Aorta (tissue), 5 donors: ENCODE data around the gene ELOB. TPM values are rescaled to one million over a fixed set of nuclear protein-coding genes. Genes with fewer than 3 reads are reported as not detected.
A peak's percentile ranks its signal among the peaks of the same experiment; 100 is the strongest.

Experiments
- ATAC-seq: fragments of 200-7000 bp; cut with Tn5 transposase; one replicate; pipeline ENCODE4 v1.9.1; 2022; ENCODE audit warnings: moderate library complexity; ENCODE audit not compliant: low FRiP score
- DNase-seq, 2 donors: peaks; one replicate each; pipeline ENCODE4 v3.0.0-alpha.2; 2020
- H3K27ac ChIP-seq, 2 donors: one replicate each; pipeline ENCODE4 v1.5.1; 2013; ENCODE audit warnings: low read length in 2 of 2, mild to moderate bottlenecking in 2 of 2, moderate library complexity in 2 of 2, control low read depth in 1 of 2, inconsistent platforms in 1 of 2, low read depth in 1 of 2
- H3K27me3 ChIP-seq, 2 donors: one replicate each; pipeline ENCODE4 v1.6.1; 2013; ENCODE audit warnings: control low read depth in 1 of 2, low read length in 1 of 2, mild to moderate bottlenecking in 1 of 2, moderate library complexity in 1 of 2; ENCODE audit not compliant: insufficient read depth in 2 of 2, control insufficient read depth in 1 of 2
- H3K36me3 ChIP-seq, 2 donors: one replicate each; pipeline ENCODE4 v1.6.1; 2013; ENCODE audit warnings: control low read depth in 1 of 2, low read length in 1 of 2, mild to moderate bottlenecking in 1 of 2; ENCODE audit not compliant: insufficient read depth in 2 of 2, control insufficient read depth in 1 of 2
- H3K4me1 ChIP-seq, 2 donors: one replicate each; pipeline ENCODE4 v1.6.1; 2013; ENCODE audit warnings: low read length in 2 of 2, control low read depth in 1 of 2, mild to moderate bottlenecking in 1 of 2, moderate library complexity in 1 of 2; ENCODE audit not compliant: insufficient read depth in 2 of 2, control insufficient read depth in 1 of 2
- H3K4me3 ChIP-seq, 2 donors: one replicate each; pipeline ENCODE4 v1.5.1; 2013; ENCODE audit warnings: low read length in 2 of 2, control low read depth in 1 of 2, mild to moderate bottlenecking in 1 of 2
- H3K9me3 ChIP-seq: one replicate; pipeline ENCODE4 v1.6.1; 2013; ENCODE audit warnings: mild to moderate bottlenecking, low read length; ENCODE audit not compliant: control insufficient read depth
- WGBS, 2 donors: extraction: QIAGEN DNeasy Blood & Tissue Kit; methylation state at CpG; one replicate each; pipeline ENCODE4 v1.1.7; 2013; 5-methylcytosine and 5-hydroxymethylcytosine counted together
- intact Hi-C, 2 donors: fragments of 100-400 bp; cut with DNase I; formaldehyde crosslinking; loops; one replicate each; pipeline versions ENCODE4 v1.14.2 to v1.15.0; 2022
- polyA plus RNA-seq, 2 donors: library from polyadenylated mRNA; stranded (reverse); fragments of 200-250 nt; gene quantifications; one replicate each; pipeline ENCODE4 v1.2.3, GENCODE V29; 2013
- total RNA-seq, 2 donors: library from RNA; stranded (reverse); fragmentation: NEBNext Ultra II Directional; extraction: Animal tissue kit (Norgen Biotek cat#: 25700); gene quantifications; one replicate each; pipeline ENCODE4 v1.2.1, GENCODE V29; 2021
- donor health status: healthy with polysubstance abuse.
- donor health status: Bipolar disorder and iron deficiency.
- donor health status: DM: no; HTN: no; CAD: no.
- donor health status: DM: no; HTN: no; CAD: no.
- donor health status: DM: yes; HTN: yes; CAD: no.

ELOB gene
- total and polyA plus RNA-seq, 4 donors = 146 to 843 (median 271) TPM

DNA sequence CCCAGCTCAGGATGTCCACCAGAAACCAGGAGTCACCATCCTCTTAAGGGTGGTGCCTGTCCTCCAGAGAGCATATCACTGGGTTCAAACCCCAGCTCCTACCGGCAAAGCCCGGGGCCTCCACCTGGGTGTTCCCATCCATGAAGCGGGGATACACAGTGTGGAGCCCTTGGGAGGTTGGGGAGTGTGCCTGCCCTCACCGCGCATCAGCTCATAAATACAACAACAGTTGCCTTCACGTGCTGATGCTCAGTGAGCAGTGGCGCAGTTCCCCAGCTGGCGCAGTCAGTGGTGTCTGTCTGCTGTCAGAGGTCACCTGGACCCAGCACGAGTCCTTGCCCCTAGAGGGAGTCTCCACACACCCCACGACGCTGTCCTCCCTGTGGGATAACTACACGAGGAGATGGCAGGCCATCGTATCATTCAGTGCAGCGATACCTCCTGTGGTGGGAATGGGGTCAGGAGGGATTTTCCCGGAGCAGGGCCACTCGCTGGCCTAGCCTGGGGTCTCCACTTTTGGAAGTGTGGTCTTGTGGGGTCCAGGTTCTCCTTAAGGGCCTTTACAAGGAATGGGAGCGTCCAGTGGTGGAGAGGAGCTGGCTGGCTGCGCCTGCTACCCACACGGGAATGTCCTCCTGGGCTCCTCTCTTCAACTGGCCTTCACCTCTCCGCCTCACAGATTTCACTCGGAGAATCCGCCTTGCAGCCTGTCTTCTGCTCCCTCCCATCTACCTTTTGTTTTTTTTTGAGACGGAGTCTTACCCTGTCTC, 2.3 kb upstream of the ELOB start:
- Histone ChIP-seq H3K4me1 (no peaks in the 10 kb centered on the region), H3K4me3 (no peak overlapping the region), H3K27ac (no peak overlapping the region), H3K9me3 (no peaks in the 10 kb centered on the region), H3K36me3 (no peaks in the 10 kb centered on the region), H3K27me3 (no peaks in the 10 kb centered on the region)
- intact Hi-C loops = no loop called here
- peak in 1 of 2 donors; percentile 71 for DNase-seq
- 89 to 91% methylated on average over 23 of the region's 23 CpGs for WGBS, 2 donors
- ATAC-seq = no peak

DNA sequence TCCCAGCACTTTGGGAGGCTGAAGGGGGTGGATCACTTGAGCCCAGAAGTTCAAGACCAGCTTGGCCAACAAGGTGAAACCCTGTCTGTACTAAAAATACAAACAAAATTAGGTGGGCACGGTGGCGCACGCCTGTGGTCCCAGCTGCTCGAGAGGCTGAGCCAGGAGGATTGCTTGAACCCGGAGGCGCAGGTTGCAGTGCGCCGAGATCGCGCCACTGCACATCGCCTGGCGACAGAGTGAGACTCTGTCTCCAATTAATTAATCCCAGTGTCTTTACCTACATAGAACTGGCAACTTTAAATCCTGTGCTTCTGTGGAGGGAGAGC, 1.5 kb upstream of the ELOB start:
- Histone ChIP-seq H3K9me3 (no peaks in the 10 kb centered on the region), H3K36me3 (no peaks in the 10 kb centered on the region), H3K4me1 (no peaks in the 10 kb centered on the region), H3K4me3 (peak overlapping the region in 1 of 2 donors; percentile 87), H3K27me3 (no peaks in the 10 kb centered on the region), H3K27ac (no peak overlapping the region)
- no peak for ATAC-seq
- peak in 1 of 2 donors; percentile 64 for DNase-seq
- intact Hi-C loops = no loop called here
- WGBS, 2 donors = 95 to 96% methylated on average over 12 of the region's 12 CpGs

DNA sequence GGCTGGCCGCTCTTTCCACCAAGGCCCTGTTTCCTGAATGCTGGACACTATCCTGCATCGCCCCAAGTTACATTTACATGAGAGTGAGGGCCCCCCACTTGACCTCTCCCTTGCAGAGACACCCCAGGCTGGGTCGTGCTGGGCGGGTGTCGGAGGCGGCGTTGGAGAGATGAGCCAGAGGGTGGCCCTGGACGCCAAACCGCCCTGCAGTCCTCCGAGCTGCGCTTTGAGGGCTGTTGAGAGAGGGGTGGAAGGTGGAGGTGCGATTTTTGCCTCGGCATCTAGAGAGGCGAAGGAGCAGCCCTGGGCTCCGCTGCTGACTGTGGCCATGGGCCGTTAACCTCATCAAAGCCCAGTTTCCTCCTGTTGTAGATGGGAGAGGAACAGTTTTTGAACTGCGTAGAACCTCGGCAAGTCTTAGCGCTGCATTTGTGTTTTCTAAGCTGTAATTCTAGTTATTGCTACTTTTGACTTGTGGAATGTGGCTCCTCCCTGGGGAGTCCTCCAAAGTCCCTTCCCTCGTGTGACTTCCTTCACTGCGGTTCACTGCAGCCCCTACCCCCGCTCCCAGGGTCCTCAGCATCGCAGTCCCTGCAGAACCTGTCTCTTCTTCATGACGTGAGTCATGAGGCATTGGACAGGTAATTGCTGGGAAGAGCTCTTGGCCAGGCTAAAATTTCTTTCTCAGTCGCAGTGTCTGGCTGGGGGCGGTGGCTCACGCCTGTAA, 986 bp upstream of the ELOB start:
- ATAC-seq (peak; percentile 48), DNase-seq (peak in 1 of 2 donors; percentile 80)
- Histone ChIP-seq H3K4me1 (no peaks in the 10 kb centered on the region), H3K4me3 (peak overlapping the region; percentile 50 to 87), H3K36me3 (no peaks in the 10 kb centered on the region), H3K27ac (peak overlapping the region; percentile 79 to 88), H3K27me3 (no peaks in the 10 kb centered on the region), H3K9me3 (no peaks in the 10 kb centered on the region)
- 8% methylated on average over 25 to 27 of the region's 27 CpGs for WGBS, 2 donors
- intact Hi-C loops = loop anchor here in 1 of 2 donors (1.0 to 2.0 kb wide), 2 partner anchors 26 to 55 kb away; partner anchors contain the start of gene SRRM2

DNA sequence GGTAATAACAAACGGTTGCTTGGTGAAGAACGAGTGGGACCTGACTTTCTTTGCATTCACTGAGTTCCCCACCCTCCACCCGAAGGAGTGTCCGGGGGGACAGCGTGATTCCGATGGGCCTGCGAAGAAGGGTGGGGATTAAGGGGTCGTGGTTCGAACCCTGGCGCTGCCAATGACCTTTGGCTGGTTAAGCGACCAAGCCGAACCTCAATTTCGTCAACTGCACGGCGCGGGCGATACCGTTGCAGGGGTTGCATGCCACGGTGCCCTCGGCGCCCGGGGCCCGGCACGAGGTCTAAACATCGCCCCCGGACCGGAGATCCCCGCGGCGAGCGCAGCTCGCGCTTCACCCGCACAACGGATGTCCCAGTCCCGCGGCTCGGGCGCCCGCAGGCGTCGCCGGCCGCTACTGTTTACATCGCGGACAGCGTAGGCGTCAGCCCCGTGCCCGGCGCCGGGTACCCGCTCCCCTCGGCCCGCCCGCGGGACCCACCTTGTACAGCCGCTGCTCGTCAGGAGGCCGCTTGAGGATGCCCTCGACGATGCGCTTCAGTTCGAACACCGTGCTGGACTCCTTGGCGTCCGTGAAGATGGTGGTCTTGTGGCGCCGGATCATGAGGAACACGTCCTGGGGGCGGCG, 460 bp downstream of the ELOB start:
- 0 to 1% methylated on average over 65 to 72 of the region's 72 CpGs for WGBS, 2 donors
- Histone ChIP-seq H3K36me3 (peaks cover 0 to under 1% of the 10 kb centered on the region in 2 donors), H3K27me3 (no peaks in the 10 kb centered on the region), H3K9me3 (no peaks in the 10 kb centered on the region), H3K4me1 (no peaks in the 10 kb centered on the region), H3K27ac (peak overlapping the region in 1 of 2 donors; percentile 39), H3K4me3 (peak overlapping the region; percentile 67 to 70)
- intact Hi-C loops = loop anchor here in 1 of 2 donors (1.0 to 2.0 kb wide), 2 partner anchors 24 to 54 kb away; partner anchors contain the start of gene SRRM2
- peak; percentile 2 for ATAC-seq
- peak; percentile 58 to 84 for DNase-seq

DNA sequence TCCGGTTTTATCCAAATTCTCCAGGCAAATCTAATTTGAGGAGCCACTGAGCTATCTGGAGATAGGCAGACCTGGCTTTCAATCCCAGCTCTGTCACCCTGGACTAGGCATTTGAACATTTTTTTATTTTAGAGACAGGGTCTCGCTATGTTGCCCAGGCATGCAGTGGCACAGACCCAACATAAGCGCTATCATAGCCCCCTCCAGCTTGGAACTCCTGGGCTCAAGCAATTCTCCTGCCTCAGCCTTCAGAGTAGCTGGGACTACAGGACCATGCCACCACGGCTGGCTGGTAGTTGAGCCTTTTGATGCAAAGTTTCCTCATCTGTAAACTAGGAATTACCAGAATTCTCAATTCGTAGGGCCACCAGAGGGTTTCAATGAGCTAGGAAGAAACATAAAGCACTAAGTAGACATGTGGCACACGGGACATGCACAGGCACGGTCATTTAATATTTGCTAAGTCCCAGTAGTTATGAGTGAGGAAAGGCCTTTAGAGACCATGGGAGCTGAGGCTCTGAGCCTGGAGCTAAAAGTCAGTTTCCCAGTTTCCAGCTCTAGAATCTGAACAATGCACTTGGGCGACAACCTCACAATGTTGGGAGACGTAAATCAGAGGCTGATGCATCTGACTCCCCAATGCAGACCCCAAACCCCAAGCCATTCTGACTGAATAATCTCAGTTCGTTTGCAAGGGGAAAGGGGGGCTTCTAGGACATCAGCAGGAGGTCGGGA, 1.1 kb downstream of the ELOB start:
- H3K27ac ChIP-seq = no peak overlapping the region
- no peaks in the 10 kb centered on the region for H3K9me3 ChIP-seq
- H3K27me3 ChIP-seq = no peaks in the 10 kb centered on the region
- peak overlapping the region; percentile 67 to 70 for H3K4me3 ChIP-seq
- 30 to 32% methylated on average over 11 of the region's 11 CpGs for WGBS, 2 donors
- intact Hi-C loops = loop anchor here in 1 of 2 donors (2.0 kb wide), 1 partner anchor 53 kb away; no protein-coding TSS in a partner anchor
- peaks cover 0 to 1% of the 10 kb centered on the region in 2 donors for H3K36me3 ChIP-seq
- H3K4me1 ChIP-seq = no peaks in the 10 kb centered on the region
- ATAC-seq (no peak), DNase-seq (peak; percentile 19 to 21)

DNA sequence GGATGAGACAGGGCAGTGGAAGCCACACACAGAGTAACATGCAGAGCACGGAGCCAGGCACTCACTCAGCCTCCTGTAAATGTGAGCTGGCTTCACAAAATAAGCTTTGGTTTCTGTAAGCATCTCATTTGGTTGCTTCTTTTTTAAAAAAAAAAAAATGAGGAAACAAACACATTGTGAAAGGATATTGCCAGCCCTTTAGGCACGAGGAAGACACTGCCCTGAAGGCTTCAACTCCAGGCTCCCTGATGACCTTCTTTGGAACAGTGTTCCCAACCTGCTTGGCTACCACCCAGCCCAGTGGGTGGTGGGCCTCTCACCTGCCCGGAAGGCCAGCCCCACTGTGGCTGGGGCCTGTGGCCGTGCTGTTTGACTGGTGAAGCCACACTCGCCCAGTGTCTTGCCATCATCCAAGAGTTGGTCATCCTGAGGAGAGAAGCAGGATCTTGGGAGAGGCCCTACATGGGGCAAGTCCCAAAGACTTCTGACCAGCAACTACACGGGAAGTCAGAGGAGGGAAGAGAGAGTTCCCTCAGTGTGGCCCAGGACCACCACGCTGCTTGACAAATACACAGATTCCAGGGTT, 1.9 kb downstream of the ELOB start:
- no peak overlapping the region for H3K4me3 ChIP-seq
- no peaks in the 10 kb centered on the region for H3K9me3 ChIP-seq
- ATAC-seq = no peak
- H3K4me1 ChIP-seq = no peaks in the 10 kb centered on the region
- WGBS, 2 donors = 75 to 76% methylated on average over 7 of the region's 7 CpGs
- peak; percentile 26 to 30 for DNase-seq
- H3K27me3 ChIP-seq = no peaks in the 10 kb centered on the region
- H3K27ac ChIP-seq = no peak overlapping the region
- intact Hi-C loops = no loop called here
- H3K36me3 ChIP-seq = peaks cover 0 to 5% of the 10 kb centered on the region in 2 donors

DNA sequence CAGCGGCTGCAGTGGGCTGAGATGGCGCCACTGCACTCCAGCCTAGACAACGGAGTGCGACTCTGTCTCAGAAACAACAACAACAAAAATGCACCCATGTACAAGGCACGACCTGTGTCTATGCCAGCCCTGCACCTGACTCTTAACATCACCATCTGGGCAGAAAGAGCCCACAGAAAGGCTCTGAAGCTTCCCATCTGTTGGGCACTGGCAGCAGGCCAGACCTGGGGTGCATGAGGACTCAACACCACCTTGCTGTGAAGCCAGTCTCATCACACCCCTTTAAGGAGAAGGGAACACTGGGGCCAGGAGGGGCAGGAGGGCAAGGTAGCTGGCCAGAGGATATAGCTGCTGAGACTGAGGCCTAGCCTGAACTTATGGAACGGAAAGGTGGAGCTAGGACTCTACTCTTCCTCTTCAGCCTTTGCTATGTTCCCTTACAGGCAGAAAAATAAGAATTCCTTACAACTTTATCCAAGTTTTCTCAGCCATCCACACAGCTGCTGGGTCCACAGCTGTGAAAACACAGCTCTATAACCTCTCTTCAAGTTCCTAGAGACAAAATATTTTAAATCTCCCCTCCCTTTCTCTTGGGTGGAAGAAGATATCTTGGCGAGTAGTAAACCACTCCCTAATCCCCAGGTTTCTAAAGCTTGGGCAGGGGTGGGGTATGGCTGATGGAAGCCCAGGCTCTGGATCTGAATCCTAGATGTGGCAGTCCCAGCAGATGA, 2.8 kb downstream of the ELOB start:
- H3K9me3 ChIP-seq = no peaks in the 10 kb centered on the region
- peaks cover 0 to 13% of the 10 kb centered on the region in 2 donors for H3K36me3 ChIP-seq
- WGBS, 2 donors = 69 to 74% methylated on average over 7 of the region's 7 CpGs
- DNase-seq = peak; percentile 25 to 65
- intact Hi-C loops = no loop called here
- no peak for ATAC-seq
- no peak overlapping the region for H3K4me3 ChIP-seq
- no peaks in the 10 kb centered on the region for H3K27me3 ChIP-seq
- H3K4me1 ChIP-seq = no peaks in the 10 kb centered on the region
- H3K27ac ChIP-seq = no peak overlapping the region
